Stomach (tissue), 9 donors: Measurements from ENCODE around the gene GABBR2. TPM values are rescaled to one million over a fixed set of nuclear protein-coding genes. Genes with fewer than 3 reads are reported as not detected.

ENCODE experiments used
- DNase-seq, 2 donors: peaks; one replicate each; pipeline versions ENCODE4 v3.0.0 to v3.0.0-alpha.2; 2013 to 2019
- H3K27ac ChIP-seq, 5 donors: fragments of 200-600 bp in 4 of 5; sonication (generic) in 4 of 5; one replicate each; pipeline ENCODE4 v1.5.1; 2013 to 2019; ENCODE audit warnings: mild to moderate bottlenecking in 1 of 5, moderate library complexity in 1 of 5
- H3K27me3 ChIP-seq, 3 donors: fragments of 200-600 bp; sonication (generic); one replicate each; pipeline ENCODE4 v1.5.1; 2017 to 2019; ENCODE audit warnings: mixed run types in 1 of 3
- H3K36me3 ChIP-seq, 4 donors: fragments of 200-600 bp; sonication (generic); 1 replicate in 3 of 4; 2 replicates in 1 of 4; pipeline ENCODE4 v1.5.1; 2016 to 2019
- H3K4me1 ChIP-seq, 4 donors: fragments of 200-600 bp; sonication (generic); one replicate each; pipeline ENCODE4 v1.5.1; 2016 to 2019
- H3K4me3 ChIP-seq, 4 donors: fragments of 200-600 bp; sonication (generic) in 3 of 4; one replicate each; pipeline ENCODE4 v1.5.1; 2016 to 2019; ENCODE audit warnings: mild to moderate bottlenecking in 1 of 4
- H3K9me3 ChIP-seq, 4 donors: fragments of 200-600 bp; sonication (generic); one replicate each; pipeline ENCODE4 v1.5.1; 2016 to 2019
- EP300 ChIP-seq: sonication (generic); formaldehyde crosslinking; IDR thresholded peaks from one replicate; pipeline ENCODE4 v1.6.1; 2017; ENCODE audit warnings: antibody characterized with exemption
- POLR2A ChIP-seq, 4 donors: fragments of 450-650 bp; IDR thresholded peaks; one replicate each; pipeline ENCODE4 v1.6.1; 2016; ENCODE audit warnings: antibody characterized with exemption in 4 of 4, control low read depth in 2 of 4, mild to moderate bottlenecking in 1 of 4, moderate library complexity in 1 of 4
- POLR2AphosphoS5 ChIP-seq, 3 donors: sonication (generic); formaldehyde crosslinking; IDR thresholded peaks; one replicate each; pipeline ENCODE4 v1.6.1; 2016; ENCODE audit warnings: antibody characterized with exemption in 3 of 3
- WGBS, 5 donors: extraction: QIAGEN DNeasy Blood & Tissue Kit in 3 of 5; methylation state at CpG; one replicate each; pipeline versions ENCODE4 v1.1.5 to v1.1.7; 2013 to 2018; 5-methylcytosine and 5-hydroxymethylcytosine counted together
- intact Hi-C: fragments of 100-400 bp; cut with DNase I; formaldehyde crosslinking; loops from one replicate; pipeline ENCODE4 v1.15.1; 2023; ENCODE audit warnings: low total_unique reads
- polyA plus RNA-seq, 3 donors: library from polyadenylated mRNA; stranded (reverse); fragments of 200-250 nt; gene quantifications; one replicate each; pipeline ENCODE4 v1.2.3, GENCODE V29; 2013
- total RNA-seq, 5 donors: library from RNA; depleted of rRNA; stranded (reverse); fragments of >200 nt; gene quantifications; one replicate each; pipeline versions ENCODE4 v1.1.0 to v1.2.3, GENCODE V29; 2014 to 2016
- TF ChIP-seq, protein P1 (sequence below), 7 experiments: fragments of 450-650 bp in 4 of 7; fragments of 200-600 bp in 3 of 7; sonication (generic) in 3 of 7; IDR thresholded peaks; one replicate each; pipeline ENCODE4 v1.5.1; 2016 to 2019; ENCODE audit warnings: antibody characterized with exemption in 7 of 7, control low read depth in 2 of 7, mild to moderate bottlenecking in 1 of 7
- donor health status: healthy with polysubstance abuse.
- donor health status: Bipolar disorder and iron deficiency.
- donor health status: healthy.

The GABBR2 gene
- total and polyA plus RNA-seq, 8 donors: 0.06 to 0.55 (median 0.08) TPM; not detected in 5

DNA sequence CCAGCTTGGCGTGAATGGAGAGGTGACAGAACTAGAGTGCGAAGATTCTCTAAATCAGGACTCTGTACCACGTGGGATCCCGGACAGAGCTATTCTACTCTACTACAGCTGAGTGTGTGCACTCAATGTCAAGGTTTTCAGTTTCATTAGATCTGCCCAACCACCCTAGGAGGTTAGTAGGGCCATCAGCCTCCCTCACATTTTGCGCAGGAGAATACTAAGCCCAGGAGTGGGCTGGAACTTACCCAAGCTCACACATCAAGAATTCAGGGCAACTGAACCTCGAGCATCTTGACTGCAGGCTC lies 385.0 kb downstream of the GABBR2 start:
- Histone ChIP-seq H3K36me3 (no peaks in the 10 kb centered on the region), H3K4me1 (no peaks in the 10 kb centered on the region), H3K27me3 (no peaks in the 10 kb centered on the region), H3K4me3 (no peak overlapping the region), H3K27ac (no peak overlapping the region), H3K9me3 (no peaks in the 10 kb centered on the region)
- WGBS, 5 donors: 77 to 86% (median 78%) methylated on average over 6 of the region's 6 CpGs
- intact Hi-C loops: no loop called here
- TF ChIP-seq POLR2AphosphoS5 (IDR thresholded peaks at IDR 0.05): no peak
- TF ChIP-seq EP300: no peak
- no peak for TF ChIP-seq POLR2A (IDR thresholded peaks at IDR 0.05)
- TF ChIP-seq, protein P1, sequence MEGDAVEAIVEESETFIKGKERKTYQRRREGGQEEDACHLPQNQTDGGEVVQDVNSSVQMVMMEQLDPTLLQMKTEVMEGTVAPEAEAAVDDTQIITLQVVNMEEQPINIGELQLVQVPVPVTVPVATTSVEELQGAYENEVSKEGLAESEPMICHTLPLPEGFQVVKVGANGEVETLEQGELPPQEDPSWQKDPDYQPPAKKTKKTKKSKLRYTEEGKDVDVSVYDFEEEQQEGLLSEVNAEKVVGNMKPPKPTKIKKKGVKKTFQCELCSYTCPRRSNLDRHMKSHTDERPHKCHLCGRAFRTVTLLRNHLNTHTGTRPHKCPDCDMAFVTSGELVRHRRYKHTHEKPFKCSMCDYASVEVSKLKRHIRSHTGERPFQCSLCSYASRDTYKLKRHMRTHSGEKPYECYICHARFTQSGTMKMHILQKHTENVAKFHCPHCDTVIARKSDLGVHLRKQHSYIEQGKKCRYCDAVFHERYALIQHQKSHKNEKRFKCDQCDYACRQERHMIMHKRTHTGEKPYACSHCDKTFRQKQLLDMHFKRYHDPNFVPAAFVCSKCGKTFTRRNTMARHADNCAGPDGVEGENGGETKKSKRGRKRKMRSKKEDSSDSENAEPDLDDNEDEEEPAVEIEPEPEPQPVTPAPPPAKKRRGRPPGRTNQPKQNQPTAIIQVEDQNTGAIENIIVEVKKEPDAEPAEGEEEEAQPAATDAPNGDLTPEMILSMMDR (IDR thresholded peaks at IDR 0.05): no peak
- no peak for DNase-seq

DNA sequence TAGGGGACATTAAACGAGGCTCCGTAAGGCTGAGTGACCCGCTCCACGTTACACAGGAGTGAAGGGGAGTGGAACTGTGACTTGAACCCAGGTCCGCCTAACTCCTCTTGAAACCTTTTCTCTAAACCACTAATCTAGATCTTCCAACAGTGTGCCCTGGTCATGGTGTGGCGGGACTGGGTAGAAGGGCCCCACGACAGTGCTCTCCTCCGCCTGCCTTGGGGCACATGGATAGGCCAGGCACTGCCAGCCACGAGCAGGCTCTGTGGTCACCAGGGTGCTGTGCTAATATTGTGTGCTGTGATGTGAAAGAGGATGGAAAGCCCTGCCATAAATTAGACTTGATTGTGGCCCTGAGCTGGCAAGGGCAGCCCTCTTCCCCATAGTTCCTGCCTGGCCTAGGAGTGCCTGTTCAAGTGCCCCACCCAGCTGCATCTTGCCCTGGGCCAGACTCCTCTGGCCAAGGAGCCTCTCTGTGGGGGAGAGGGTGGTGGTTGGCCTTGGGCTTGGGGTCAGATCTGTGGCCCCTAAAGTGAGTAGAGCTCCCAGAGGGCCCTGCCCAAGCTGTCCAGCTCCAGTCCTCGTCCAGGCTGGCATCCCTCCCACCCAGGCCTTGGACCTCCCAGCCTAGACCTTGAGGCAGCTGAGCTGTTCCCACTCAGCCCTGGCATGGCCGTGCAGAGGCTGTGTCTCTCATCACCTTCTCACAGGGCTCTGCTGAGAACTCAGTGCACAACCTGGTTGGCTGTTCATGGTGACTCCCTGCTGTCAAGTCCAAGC lies 385.5 kb downstream of the GABBR2 start:
- Histone ChIP-seq H3K9me3 (no peaks in the 10 kb centered on the region), H3K36me3 (no peaks in the 10 kb centered on the region), H3K4me3 (no peak overlapping the region), H3K27me3 (no peaks in the 10 kb centered on the region), H3K4me1 (no peaks in the 10 kb centered on the region), H3K27ac (no peak overlapping the region)
- DNase-seq: no peak
- WGBS, 5 donors: 84 to 95% (median 87%) methylated on average over 8 to 11 of the region's 11 CpGs
- intact Hi-C loops: no loop called here
- TF ChIP-seq EP300 (no peak), POLR2A (IDR thresholded peaks at IDR 0.05) (no peak), POLR2AphosphoS5 (IDR thresholded peaks at IDR 0.05) (no peak)
- TF ChIP-seq, protein P1 (IDR thresholded peaks at IDR 0.05): no peak

DNA sequence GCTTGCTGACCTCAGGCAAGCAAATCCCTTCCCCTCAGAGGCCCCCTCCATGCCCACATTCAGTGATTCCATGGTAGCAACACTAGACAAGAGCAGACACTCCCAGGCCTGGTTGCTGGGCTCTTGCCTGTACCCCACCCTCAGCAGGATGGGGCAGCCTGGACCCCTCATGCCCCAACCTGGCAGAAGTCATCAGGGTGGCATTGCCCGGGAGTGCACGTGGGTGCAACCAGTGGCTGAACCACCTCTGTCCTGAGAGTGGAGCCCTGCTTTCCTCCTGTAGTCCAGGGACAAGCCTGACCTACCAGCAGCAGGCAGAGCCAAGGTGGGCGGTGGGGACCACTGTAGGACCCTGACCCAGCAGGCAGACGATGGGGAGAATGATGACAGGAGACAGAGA lies 387.5 kb downstream of the GABBR2 start:
- H3K27me3 ChIP-seq: no peaks in the 10 kb centered on the region
- H3K27ac ChIP-seq: no peak overlapping the region
- intact Hi-C loops: no loop called here
- H3K4me1 ChIP-seq: no peaks in the 10 kb centered on the region
- H3K4me3 ChIP-seq: no peak overlapping the region
- 58 to 90% (median 87%) methylated on average over 2 to 4 of the region's 4 CpGs for WGBS, 5 donors
- H3K9me3 ChIP-seq: no peaks in the 10 kb centered on the region
- TF ChIP-seq, protein P1 (IDR thresholded peaks at IDR 0.05): no peak
- TF ChIP-seq POLR2A (IDR thresholded peaks at IDR 0.05) (no peak), EP300 (no peak), POLR2AphosphoS5 (IDR thresholded peaks at IDR 0.05) (no peak)
- no peaks in the 10 kb centered on the region for H3K36me3 ChIP-seq
- DNase-seq: no peak

DNA sequence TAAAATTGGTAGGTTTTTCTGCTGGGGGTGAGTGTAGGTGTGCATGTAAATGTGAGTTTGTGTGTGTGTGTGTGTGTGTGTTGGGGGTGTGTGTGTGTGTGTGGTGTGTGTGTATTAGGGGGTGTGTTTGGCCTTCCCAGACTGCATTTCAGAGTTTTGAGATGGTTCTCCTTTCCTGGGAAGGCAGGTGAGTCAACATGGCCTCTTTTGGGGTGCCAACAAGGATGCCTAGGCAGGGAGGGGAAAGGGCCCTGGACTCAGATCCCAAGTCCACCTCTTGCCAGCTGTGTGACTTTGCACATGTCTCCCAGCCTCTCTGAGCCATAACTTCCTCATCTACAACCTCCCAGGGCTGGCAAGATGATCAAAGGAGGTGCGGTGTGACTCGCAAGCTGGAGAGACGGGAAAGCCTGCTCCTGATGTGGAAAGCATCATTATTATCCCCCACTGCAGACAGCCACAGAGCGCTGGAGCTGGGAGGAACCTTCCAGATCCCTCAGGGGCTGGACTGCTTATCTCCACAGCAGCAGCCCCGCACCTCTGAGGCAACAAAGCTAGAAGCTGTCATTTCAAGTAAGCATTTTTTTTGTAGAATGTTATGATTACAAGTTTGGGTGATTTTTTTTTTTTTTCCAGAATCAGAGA lies 389.8 kb downstream of the GABBR2 start:
- intact Hi-C loops: loop anchor here (10.0 kb wide), 1 partner anchor 456 kb away; no protein-coding TSS in a partner anchor
- Histone ChIP-seq H3K4me3 (no peak overlapping the region), H3K4me1 (peaks cover 0 to 5% (median 0%) of the 10 kb centered on the region in 4 donors), H3K27ac (no peak overlapping the region), H3K36me3 (no peaks in the 10 kb centered on the region), H3K9me3 (no peaks in the 10 kb centered on the region), H3K27me3 (no peaks in the 10 kb centered on the region)
- no peak for DNase-seq
- WGBS, 5 donors: 65 to 81% (median 73%) methylated on average over 5 of the region's 5 CpGs
- TF ChIP-seq, protein P1 (IDR thresholded peaks at IDR 0.05): no peak
- no peak for TF ChIP-seq POLR2A (IDR thresholded peaks at IDR 0.05)
- no peak for TF ChIP-seq POLR2AphosphoS5 (IDR thresholded peaks at IDR 0.05)
